ENCODE data around the gene TMED5.
"Not testable (repeated sequence)": the region's sequence is repeated elsewhere in the genome, so short reads cannot be mapped to it uniquely, and the experiment has no call there.

DNA sequence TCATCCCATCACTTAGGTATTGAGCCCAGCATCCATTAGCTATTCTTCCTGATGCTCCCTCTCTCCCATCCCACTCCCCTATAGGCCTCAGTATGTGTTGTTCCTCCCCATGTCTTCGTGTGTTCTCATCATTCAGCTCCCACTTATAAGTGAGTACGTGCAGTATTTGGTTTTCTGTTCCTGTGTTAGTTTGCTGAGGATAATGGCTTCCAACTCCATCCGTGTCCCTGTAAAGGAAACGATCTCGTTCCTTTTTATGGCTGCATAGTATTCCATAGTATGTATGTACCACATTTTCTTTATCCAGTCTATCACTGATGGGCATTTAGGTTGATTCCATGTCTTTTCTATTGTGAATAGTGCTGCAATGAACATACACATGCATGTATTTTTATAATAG, 40.5 kb upstream of the TMED5 start:
- not testable (repeated sequence) for TF ChIP-seq CTCF, POLR2A (IDR thresholded peaks at IDR 0.05)
